GM10248 (cell line): Measurements from ENCODE around the gene PAX8.

Source experiments
- CTCF ChIA-PET: fragments of 300-600 bp; sonication (Branson Sonifier 250); formaldehyde crosslinking; extraction: SDS; loops from one replicate; lab custom pipeline; 2021; ENCODE audit warnings: antibody characterized with exemption; lab: Yijun Ruan, JAX
- POLR2A ChIA-PET: fragments of 350-650 bp; sonication (Branson Sonifier 250); formaldehyde crosslinking; extraction: SDS; loops from one replicate; lab custom pipeline; 2020; ENCODE audit warnings: antibody characterized with exemption; lab: Yijun Ruan, JAX
- DNase-seq: peaks from one replicate; pipeline ENCODE4 v3.0.0; 2012; ENCODE audit errors: extremely low spot score
- TF ChIP-seq, protein P1 (sequence below): IDR thresholded peaks from 2 replicates; pipeline ENCODE4 v1.5.1; 2012; ENCODE audit warnings: mild to moderate bottlenecking, low read depth; ENCODE audit errors: extremely low read depth, missing control alignments, control extremely low read depth

The PAX8 gene

DNA sequence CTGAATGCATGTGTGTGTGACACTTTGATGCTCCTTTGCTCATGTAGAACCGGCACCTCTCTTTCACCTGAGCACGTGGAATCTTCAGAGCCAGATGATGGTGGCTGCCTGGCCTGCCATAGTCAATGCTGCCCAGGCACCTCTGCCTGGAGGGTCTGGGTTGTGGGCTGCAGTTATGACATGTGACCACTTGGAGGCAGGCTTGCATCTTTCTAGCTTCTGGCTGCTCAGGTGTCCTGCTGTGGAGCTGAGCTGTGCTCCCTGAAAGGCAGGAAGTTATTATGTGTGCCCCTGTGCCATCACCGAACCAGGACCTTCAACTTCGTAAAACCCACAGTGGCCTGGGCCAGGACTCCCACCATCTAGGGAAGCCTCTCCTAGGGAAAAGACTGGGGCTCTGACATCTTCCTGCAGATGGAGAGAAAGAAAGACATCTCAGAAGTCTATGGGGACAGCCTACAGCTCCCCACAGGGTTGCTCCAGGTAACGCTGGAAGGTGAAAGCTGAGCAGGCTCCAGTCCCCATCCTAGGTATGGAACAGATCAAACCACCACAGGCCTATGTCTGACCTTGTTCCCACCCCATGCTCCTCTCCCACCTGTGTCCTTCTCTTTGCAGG, 74.7 kb downstream of the PAX8 start:
- DNase-seq: peak; percentile 83
- CTCF ChIA-PET: interaction anchor here (0.6 to 9.9 kb wide), 28 partner anchors 9 to 236 kb away, joined by 3 to 162 read pairs (median 4); partner anchors contain the start of gene PSD4
- TF ChIP-seq, protein P1, sequence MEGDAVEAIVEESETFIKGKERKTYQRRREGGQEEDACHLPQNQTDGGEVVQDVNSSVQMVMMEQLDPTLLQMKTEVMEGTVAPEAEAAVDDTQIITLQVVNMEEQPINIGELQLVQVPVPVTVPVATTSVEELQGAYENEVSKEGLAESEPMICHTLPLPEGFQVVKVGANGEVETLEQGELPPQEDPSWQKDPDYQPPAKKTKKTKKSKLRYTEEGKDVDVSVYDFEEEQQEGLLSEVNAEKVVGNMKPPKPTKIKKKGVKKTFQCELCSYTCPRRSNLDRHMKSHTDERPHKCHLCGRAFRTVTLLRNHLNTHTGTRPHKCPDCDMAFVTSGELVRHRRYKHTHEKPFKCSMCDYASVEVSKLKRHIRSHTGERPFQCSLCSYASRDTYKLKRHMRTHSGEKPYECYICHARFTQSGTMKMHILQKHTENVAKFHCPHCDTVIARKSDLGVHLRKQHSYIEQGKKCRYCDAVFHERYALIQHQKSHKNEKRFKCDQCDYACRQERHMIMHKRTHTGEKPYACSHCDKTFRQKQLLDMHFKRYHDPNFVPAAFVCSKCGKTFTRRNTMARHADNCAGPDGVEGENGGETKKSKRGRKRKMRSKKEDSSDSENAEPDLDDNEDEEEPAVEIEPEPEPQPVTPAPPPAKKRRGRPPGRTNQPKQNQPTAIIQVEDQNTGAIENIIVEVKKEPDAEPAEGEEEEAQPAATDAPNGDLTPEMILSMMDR: peak; percentile 85
- POLR2A ChIA-PET: no interaction called here

DNA sequence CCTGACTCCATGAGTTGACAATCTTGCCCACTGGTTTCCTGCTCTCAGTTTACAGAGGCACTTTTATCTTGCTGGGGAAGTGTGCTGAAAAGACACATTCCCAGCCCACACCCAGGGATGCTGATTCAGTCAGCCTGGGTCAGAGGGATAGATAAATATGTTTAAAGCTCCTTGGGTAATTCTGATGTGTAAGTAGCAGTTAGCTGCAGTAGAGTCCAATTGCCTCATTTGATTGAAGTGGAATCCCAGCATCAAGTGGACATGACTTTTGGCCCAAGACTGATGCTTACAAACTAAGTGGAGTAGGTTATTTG, 75.5 kb downstream of the PAX8 start:
- DNase-seq: no peak
- TF ChIP-seq, protein P1: no peak
- POLR2A ChIA-PET: no interaction called here
- CTCF ChIA-PET: interaction anchor here (1.3 to 9.9 kb wide), 14 partner anchors 10 to 237 kb away, joined by 3 to 162 read pairs (median 15); partner anchors contain the start of gene PSD4

DNA sequence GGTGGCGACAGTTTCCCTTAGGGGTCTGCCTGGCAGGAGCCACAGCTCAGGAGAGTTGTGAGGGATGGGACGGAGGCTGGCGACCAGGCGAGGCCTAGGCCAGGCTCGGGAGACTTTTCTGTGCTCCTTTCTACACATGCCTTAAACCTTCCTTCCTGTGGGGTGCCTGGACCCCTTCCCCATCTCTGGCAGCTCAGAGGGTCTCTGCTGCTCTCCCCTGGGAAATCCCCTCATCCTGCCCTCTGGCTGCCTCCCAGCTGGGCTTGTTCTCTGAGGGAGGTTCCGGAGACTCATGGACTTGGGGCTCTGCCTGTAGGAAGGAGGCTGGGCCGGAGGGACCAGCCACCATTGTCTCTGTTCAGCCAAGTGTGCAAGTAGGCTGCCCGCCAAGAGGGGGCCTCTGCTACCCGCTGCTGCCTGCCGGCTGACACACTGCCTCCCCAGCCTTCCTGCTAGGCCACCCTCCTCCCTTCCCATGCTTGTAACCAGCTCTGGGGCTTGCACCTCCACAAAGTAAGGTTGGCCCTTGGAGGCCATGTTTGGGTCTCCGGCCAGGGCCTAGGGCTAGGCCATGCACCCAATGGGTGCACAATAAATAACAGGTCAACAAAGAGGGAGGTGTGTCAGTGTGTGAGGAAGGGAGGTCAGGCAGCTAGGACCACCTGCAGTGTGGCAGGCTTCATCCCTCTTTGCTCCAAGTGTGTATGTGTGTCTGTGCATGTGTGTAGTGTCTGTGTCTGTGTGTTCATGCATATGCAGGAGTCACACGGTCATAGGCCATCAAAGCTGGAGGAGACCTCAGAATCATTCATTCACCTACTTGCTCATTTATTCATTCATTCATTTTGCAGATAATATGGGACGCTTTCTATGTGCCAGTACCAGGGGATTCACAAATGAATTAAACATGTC, 76.2 kb downstream of the PAX8 start:
- POLR2A ChIA-PET: interaction anchor here (1.2 kb wide), 1 partner anchor 9 kb away, joined by 3 read pairs; no protein-coding TSS in a partner anchor
- CTCF ChIA-PET: interaction anchor here (1.4 to 9.9 kb wide), 13 partner anchors 10 to 187 kb away, joined by 3 to 162 read pairs (median 20); partner anchors contain the start of gene PSD4
- DNase-seq: no peak
- TF ChIP-seq, protein P1: no peak

DNA sequence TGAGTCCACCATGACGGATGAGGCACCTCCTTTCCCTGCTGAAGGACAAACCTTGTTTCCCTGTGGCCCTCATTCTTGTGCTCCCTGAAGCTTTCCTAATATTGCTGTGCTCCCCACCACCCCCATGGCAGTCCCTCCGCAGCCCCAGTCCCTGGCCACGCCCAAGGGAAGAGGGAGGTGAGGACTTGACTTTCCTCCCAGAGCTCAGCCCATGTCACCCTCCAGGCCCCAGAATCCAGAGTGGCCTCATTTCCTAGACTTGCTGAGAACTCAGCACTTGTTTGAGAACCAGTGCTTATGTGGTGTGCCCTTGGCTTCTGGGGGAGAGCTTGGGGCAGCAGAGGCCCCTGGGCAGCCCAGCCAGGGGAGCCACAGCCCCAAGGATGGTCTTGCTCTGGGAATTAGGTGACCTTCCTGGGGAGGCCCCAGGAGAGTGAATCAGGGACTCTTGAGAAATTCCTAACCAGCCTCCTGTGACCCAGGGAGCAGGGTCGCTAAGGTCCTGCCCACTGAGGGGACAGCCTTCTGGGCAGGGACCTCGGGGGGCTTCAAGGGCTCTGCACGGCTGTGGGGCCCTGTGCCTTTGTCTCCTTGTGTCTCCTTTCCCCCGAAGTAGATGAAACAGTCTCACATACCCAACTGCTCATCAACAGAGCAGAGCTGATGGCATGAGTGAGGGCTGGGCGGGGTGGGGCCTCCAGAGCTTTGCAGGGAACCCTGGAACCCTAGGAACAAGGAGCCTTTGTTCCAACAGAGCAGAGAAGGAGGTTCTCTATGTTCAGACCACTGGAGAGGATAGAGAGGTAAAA, 77.0 kb downstream of the PAX8 start:
- POLR2A ChIA-PET: interaction anchor here (1.2 kb wide), 1 partner anchor 8 kb away, joined by 3 read pairs; no protein-coding TSS in a partner anchor
- CTCF ChIA-PET: interaction anchor here (0.9 to 9.9 kb wide), 13 partner anchors 9 to 188 kb away, joined by 3 to 162 read pairs (median 8); partner anchors contain the start of gene PSD4
- TF ChIP-seq, protein P1: no peak
- no peak for DNase-seq

DNA sequence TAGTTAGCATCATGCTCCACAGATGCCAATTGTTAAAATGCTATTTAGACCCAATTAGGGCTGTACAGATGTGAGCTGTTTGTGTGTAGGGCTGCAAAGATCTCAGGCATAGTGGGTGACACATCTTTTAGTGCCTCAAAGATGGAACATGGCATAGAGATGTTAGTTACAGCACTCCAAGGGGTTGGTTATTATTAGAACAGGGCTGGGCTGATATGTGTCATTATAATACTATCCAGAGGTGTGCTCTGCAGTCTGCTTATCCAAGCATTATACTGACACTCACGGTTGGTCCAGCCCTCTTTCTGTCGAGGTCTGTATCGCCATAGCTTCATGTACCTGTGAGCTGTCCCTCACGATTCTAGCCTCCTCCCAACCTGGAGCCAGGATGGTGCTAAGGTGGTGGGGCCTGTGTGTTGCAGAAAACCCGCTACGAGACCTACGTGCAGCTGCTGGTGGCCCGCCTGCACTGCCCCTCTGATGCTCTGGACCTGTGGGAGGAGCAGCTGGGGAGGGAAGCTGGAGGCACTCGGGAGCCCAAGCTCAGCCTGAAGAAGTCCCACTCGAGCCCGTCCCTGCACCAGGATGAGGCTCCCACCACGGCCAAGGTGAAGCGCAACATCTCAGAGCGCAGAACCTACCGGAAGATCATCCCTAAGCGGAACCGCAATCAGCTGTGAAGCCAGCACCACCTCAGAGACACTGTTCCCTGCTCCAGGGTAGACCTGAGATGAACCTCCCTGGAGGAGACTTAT, 77.8 kb downstream of the PAX8 start:
- DNase-seq: no peak
- POLR2A ChIA-PET: no interaction called here
- CTCF ChIA-PET: interaction anchor here (0.9 to 9.9 kb wide), 10 partner anchors 10 to 189 kb away, joined by 3 to 162 read pairs (median 6); partner anchors contain the start of gene PSD4

More for the DNA sequence above, 77.8 kb downstream of the PAX8 start:
- TF ChIP-seq, protein P1: no peak
